GM23248 (cell line): ENCODE data around the gene C12orf76. TPM values are rescaled to one million over a fixed set of nuclear protein-coding genes. Genes with fewer than 3 reads are reported as not detected.

ENCODE experiments used
- DNase-seq: peaks from one replicate; pipeline ENCODE4 v3.0.0-alpha.2; 2015
- H2AFZ ChIP-seq: fragments of 200-600 bp; sonication (generic); 2 replicates; pipeline ENCODE4 v1.6.1; 2016; ENCODE audit warnings: antibody characterized with exemption
- H3F3A ChIP-seq: fragments of 200-600 bp; sonication (generic); 2 replicates; pipeline ENCODE4 v1.6.1; 2016; ENCODE audit warnings: mild to moderate bottlenecking, antibody characterized with exemption, mixed run types; ENCODE audit not compliant: insufficient read depth
- H3K27ac ChIP-seq: fragments of 200-600 bp; sonication (generic); 2 replicates; pipeline ENCODE4 v1.5.1; 2016; ENCODE audit warnings: mild to moderate bottlenecking
- H3K27me3 ChIP-seq: fragments of 200-600 bp; sonication (generic); replicated peaks from 2 replicates; pipeline ENCODE4 v1.6.1; 2016; ENCODE audit warnings: mild to moderate bottlenecking; ENCODE audit not compliant: insufficient read depth
- H3K36me3 ChIP-seq: fragments of 200-600 bp; sonication (generic); 2 replicates; pipeline ENCODE4 v1.6.1; 2016; ENCODE audit warnings: low read depth, mild to moderate bottlenecking
- H3K4me1 ChIP-seq: fragments of 200-600 bp; sonication (generic); 2 replicates; pipeline ENCODE4 v1.6.1; 2016; ENCODE audit warnings: mild to moderate bottlenecking; ENCODE audit not compliant: insufficient read depth
- H3K4me2 ChIP-seq: fragments of 200-600 bp; sonication (generic); one replicate; pipeline ENCODE4 v1.6.1; 2016; ENCODE audit warnings: mild to moderate bottlenecking; ENCODE audit not compliant: unreplicated experiment
- H3K4me3 ChIP-seq: fragments of 200-600 bp; sonication (generic); 2 replicates; pipeline ENCODE4 v1.5.1; 2016; ENCODE audit warnings: mild to moderate bottlenecking
- H3K79me2 ChIP-seq: fragments of 200-600 bp; sonication (generic); 2 replicates; pipeline ENCODE4 v1.6.1; 2016; ENCODE audit warnings: mild to moderate bottlenecking; ENCODE audit not compliant: insufficient read depth
- H3K9ac ChIP-seq: fragments of 200-600 bp; sonication (generic); 2 replicates; pipeline ENCODE4 v1.6.1; 2016; ENCODE audit warnings: mild to moderate bottlenecking
- H3K9me2 ChIP-seq: fragments of 200-600 bp; sonication (generic); 2 replicates; pipeline ENCODE4 v1.6.1; 2016; ENCODE audit warnings: mixed run types, mild to moderate bottlenecking, moderate library complexity; ENCODE audit not compliant: insufficient read depth
- H3K9me3 ChIP-seq: fragments of 200-600 bp; sonication (generic); one replicate; pipeline ENCODE4 v1.6.1; 2017; ENCODE audit warnings: low read depth
- H4K20me1 ChIP-seq: fragments of 200-600 bp; sonication (generic); 2 replicates; pipeline ENCODE4 v1.6.0; 2016; ENCODE audit not compliant: insufficient read depth
- EZH2 ChIP-seq: fragments of 200-600 bp; sonication (generic); IDR thresholded peaks from 2 replicates; pipeline ENCODE4 v1.6.1; 2018; ENCODE audit warnings: antibody characterized with exemption, mild to moderate bottlenecking; ENCODE audit not compliant: insufficient read depth, poor library complexity, severe bottlenecking
- EZH2phosphoT487 ChIP-seq: fragments of 200-600 bp; sonication (generic); IDR thresholded peaks from 2 replicates; pipeline ENCODE4 v1.6.1; 2018; ENCODE audit warnings: antibody characterized with exemption, moderate library complexity, mild to moderate bottlenecking, low read depth; ENCODE audit not compliant: insufficient read depth
- WGBS, 2 experiments: methylation state at CpG; one replicate each; pipeline ENCODE4 v1.1.6; 2015 to 2017; ENCODE audit warnings: low lambda C conversion rate in 2 of 2, low coverage in 1 of 2; ENCODE audit errors: missing lambda C conversion rate in 2 of 2; 5-methylcytosine and 5-hydroxymethylcytosine counted together
- in situ Hi-C: fragments of 300-500 bp; cut with MboI; formaldehyde crosslinking; loops from 2 replicates; pipeline ENCODE4 v1.15.0; 2020
- polyA plus RNA-seq: library from polyadenylated mRNA; unstranded; fragments of >200 nt; fragmentation: Nextera tagmentation; extraction: Ambion mirVana; gene quantifications from 2 replicates; pipeline ENCODE4 v1.2.1, GENCODE V29; 2016
- total RNA-seq: library from RNA; depleted of rRNA; stranded (reverse); fragments of >200 nt; shearing (Covaris generic); gene quantifications from 2 replicates; pipeline ENCODE4 v1.2.3, GENCODE V29; 2014

The C12orf76 gene
- total and polyA plus RNA-seq, 2 experiments from 2014 or later = 12.3 to 21.2 TPM

DNA sequence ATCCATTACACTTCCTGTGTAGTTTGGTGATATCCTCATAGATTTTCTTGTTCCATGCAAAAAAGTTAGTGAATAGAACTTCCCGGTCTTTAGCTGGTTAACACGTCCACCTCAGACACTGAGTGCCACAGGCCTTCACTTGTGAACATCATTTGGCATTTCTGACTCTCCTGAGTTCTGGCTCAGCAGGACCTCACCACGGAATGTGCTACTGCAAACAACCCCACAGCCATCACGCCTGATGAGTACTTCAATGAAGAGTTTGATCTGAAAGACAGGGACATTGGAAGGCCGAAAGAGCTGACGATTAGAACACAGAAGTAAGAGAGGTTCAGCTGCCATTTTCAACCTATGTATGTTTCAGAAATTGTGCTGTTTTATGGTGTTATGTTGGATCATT is 20.0 kb downstream of the C12orf76 start:
- in situ Hi-C loops = no loop called here
- WGBS, 2 experiments = 83 to 85% methylated on average over 6 of the region's 6 CpGs
- Histone ChIP-seq H3F3A (peaks cover 56% of the 10 kb centered on the region), H4K20me1 (no peaks in the 10 kb centered on the region), H3K4me2 (no peak overlapping the region), H3K27me3 (no peaks in the 10 kb centered on the region), H3K9me3 (no peaks in the 10 kb centered on the region), H2AFZ (no peak overlapping the region), H3K79me2 (peaks cover 62% of the 10 kb centered on the region), H3K36me3 (peaks cover 69% of the 10 kb centered on the region), H3K4me3 (no peak overlapping the region), H3K4me1 (peaks cover 33% of the 10 kb centered on the region), H3K9me2 (no peaks in the 10 kb centered on the region), H3K9ac (no peak overlapping the region), H3K27ac (no peak overlapping the region)
- DNase-seq = no peak
- TF ChIP-seq EZH2 = no peak
- no peak for TF ChIP-seq EZH2phosphoT487

DNA sequence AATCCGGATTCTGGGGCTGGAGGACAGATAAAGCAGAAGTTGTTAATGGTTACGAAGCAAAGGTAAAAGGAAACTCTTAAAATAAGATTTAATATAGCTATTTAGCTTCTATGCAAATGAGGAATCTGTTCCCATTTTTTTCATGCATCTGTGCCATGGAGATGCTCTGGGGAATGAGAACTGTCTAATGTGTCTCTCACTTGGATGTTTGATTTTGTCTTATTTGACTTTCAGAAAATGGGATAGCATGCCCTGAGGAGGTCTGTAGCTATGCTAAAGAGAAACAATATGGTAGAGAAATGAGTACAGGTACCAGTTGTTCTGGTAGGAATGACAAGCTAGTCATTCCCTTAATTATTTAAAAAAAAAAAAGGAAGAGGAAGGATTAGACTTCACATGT is 24.3 kb downstream of the C12orf76 start:
- Histone ChIP-seq H3K4me2 (peak overlapping the region; percentile 60), H4K20me1 (no peaks in the 10 kb centered on the region), H2AFZ (no peak overlapping the region), H3K27me3 (no peaks in the 10 kb centered on the region), H3K4me3 (no peak overlapping the region), H3K9me2 (no peaks in the 10 kb centered on the region), H3F3A (peaks cover 72% of the 10 kb centered on the region), H3K79me2 (peaks cover 62% of the 10 kb centered on the region), H3K27ac (peak overlapping the region; percentile 79), H3K9me3 (no peaks in the 10 kb centered on the region), H3K4me1 (peaks cover 42% of the 10 kb centered on the region), H3K36me3 (peaks cover 62% of the 10 kb centered on the region), H3K9ac (no peak overlapping the region)
- in situ Hi-C loops = no loop called here
- 92 to 98% methylated on average over 2 of the region's 2 CpGs for WGBS, 2 experiments
- no peak for DNase-seq
- no peak for TF ChIP-seq EZH2
- TF ChIP-seq EZH2phosphoT487 = no peak

DNA sequence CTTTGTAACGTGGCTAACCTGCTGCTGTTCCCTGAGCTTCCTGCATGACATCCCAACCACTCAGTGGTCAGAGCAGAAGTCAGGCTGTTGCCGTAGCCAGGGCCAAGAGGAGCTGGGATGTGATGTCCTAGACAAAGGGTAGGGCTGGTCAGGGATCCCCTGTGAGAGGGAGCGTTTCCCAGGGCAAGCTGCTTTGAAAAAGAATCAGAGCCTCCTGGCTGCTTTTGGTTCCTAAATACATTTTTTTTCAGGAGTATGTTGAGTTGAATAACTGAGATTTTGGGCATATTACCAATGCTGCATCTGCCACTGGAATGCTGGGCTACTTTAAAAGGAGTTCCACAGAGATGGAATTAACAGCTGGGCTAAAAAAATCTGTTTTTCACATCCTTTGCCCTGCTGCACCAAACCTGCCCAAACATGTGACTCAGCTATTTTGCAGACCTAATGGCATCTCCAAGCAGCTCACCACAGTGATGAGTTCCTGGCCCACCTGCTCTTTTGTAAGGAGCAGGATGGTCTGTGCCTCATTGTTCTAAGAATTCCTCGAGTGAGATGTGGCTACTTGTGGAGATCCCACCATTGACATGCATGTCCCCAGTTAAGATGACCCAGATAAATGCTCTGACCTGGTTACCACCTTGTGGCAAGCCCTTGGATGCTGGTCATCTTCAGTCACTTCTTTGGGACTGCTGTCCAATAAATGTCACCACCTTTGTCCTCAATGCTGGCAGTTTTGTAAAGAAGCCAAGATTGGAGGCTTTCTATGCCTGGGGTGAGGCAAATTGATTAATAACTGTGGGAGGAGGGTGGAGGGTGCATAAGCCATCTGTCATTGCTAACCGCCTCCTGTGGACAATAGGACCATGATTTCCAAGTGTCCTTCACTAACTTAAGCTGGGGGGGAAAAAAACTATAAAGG is 25.0 kb downstream of the C12orf76 start:
- WGBS, 2 experiments = 77 to 79% methylated on average over 5 of the region's 5 CpGs
- H3K79me2 ChIP-seq = peaks cover 65% of the 10 kb centered on the region
- H3K4me2 ChIP-seq = peak overlapping the region; percentile 60
- DNase-seq = peak; percentile 61
- H3K4me3 ChIP-seq = no peak overlapping the region
- H3K27me3 ChIP-seq = no peaks in the 10 kb centered on the region
- in situ Hi-C loops = no loop called here
- TF ChIP-seq EZH2 (no peak), EZH2phosphoT487 (no peak)
- peaks cover 63% of the 10 kb centered on the region for H3K36me3 ChIP-seq
- peaks cover 42% of the 10 kb centered on the region for H3K4me1 ChIP-seq
- no peak overlapping the region for H2AFZ ChIP-seq
- no peaks in the 10 kb centered on the region for H4K20me1 ChIP-seq
- no peaks in the 10 kb centered on the region for H3K9me2 ChIP-seq
- H3K9ac ChIP-seq = no peak overlapping the region
- no peaks in the 10 kb centered on the region for H3K9me3 ChIP-seq
- H3K27ac ChIP-seq = peak overlapping the region; percentile 79
- H3F3A ChIP-seq = peaks cover 69% of the 10 kb centered on the region

DNA sequence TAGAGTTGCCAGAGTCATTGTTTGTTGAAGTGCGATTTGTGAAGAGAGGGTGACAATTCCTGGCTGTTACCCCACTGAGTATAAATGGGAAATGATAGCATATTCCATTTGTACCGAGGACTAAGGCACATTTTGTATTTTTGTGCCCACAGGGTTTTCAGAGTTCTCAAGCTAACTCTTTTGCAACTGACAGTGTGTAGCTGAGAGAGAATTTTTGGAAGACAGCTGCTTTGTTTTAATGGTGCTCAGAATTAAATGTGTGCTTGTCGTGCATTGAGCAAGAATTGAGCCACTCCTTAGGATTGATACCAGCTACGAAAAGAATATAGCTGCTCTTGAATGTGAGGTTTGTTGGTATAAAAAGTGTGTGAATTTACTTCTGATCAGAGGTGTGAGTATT is 27.4 kb downstream of the C12orf76 start:
- Histone ChIP-seq H3F3A (peaks cover 58% of the 10 kb centered on the region), H3K9me2 (no peaks in the 10 kb centered on the region), H3K4me3 (no peak overlapping the region), H2AFZ (no peak overlapping the region), H3K9me3 (no peaks in the 10 kb centered on the region), H3K27ac (no peak overlapping the region), H3K79me2 (peaks cover 71% of the 10 kb centered on the region), H3K36me3 (peaks cover 65% of the 10 kb centered on the region), H3K4me2 (no peak overlapping the region), H3K4me1 (peaks cover 34% of the 10 kb centered on the region), H3K9ac (no peak overlapping the region), H3K27me3 (no peaks in the 10 kb centered on the region), H4K20me1 (no peaks in the 10 kb centered on the region)
- no peak for DNase-seq
- WGBS, 2 experiments = 59 to 64% methylated on average over 4 of the region's 4 CpGs
- in situ Hi-C loops = no loop called here
- TF ChIP-seq EZH2phosphoT487 = no peak
- no peak for TF ChIP-seq EZH2
